ENCODE measurements around the gene NR1D1. TPM values are rescaled to one million over a fixed set of nuclear protein-coding genes. Genes with fewer than 3 reads are reported as not detected.

The NR1D1 gene
- polyA plus RNA-seq, 1 donor (not counting 4 experiments of a cell fraction or from before 2014, with no cell fraction given) = 1.0 TPM

DNA sequence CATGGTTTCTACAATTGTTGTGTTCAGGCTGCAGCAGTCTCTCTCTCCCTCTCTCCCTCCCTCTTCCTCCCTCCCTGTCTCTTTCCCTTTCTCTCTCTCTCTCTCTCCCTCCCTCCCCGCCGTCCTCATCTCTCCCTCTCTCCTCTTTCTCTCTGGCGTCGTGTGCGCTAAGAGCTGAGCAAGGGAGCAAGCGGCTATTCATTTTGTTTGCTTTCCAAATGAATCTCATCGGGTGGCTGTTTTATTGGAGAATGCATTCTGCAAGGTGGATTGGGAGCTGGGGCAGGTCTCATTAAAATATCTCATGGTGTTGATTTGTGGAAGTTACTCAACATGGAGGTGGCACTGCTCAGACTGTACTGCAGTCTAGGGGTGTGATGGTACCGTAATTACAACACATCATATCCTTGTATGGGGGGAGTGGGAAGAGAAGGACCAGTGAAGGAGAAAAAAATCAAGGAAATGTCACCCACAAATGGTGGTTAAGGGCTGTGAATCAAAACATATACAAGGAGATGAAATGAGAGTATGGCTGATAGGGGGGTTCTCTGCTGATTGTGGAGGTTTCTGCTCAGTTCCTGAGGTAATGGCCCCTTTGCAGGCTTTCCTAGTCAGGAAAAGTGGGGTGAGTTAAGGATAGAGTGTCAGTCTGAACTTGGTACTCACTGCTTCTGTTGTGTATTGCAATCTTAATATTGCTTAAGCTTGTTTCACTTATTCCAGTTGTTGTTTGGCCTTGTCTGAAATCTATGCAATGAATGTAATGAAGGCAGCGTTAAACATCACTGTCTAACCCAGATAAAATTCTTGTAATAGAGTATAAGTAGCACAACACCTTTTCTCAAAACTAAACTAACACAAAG is 24.1 kb upstream of the NR1D1 start:
- Histone ChIP-seq H3K4me1 (ENCODE audit: control insufficient read depth, extremely low read depth, insufficient read depth, low read length) (peaks cover 19% of the 10 kb centered on the region), H3K9me1 (ENCODE audit: control insufficient read depth, extremely low read depth, insufficient read depth, low read length) (no peaks in the 10 kb centered on the region), H3K27me3 (ENCODE audit: control insufficient read depth, extremely low read depth, insufficient read depth, low read length) (no peaks in the 10 kb centered on the region), H3K79me2 (ENCODE audit: control insufficient read depth, insufficient read depth, low read length) (peaks cover 68% of the 10 kb centered on the region), H3K27ac (ENCODE audit: control insufficient read depth, insufficient read depth, low read length) (peak overlapping the region; percentile 73), H3K9ac (ENCODE audit: control insufficient read depth, extremely low read depth, insufficient read depth, low read length) (peak overlapping the region; percentile 75), H2AFZ (ENCODE audit: control insufficient read depth, low read length) (no peak overlapping the region), H3K4me3 (ENCODE audit: control insufficient read depth in 2 of 3, extremely low read depth in 1 of 3, insufficient read depth in 2 of 3, low read depth in 1 of 3, low read length in 3 of 3) (peak overlapping the region; percentile 70 to 99 (median 97)), H3K9me3 (ENCODE audit: control insufficient read depth, low read depth, low read length) (no peaks in the 10 kb centered on the region), H3K36me3 (ENCODE audit: control insufficient read depth in 2 of 2, extremely low read depth in 1 of 2, insufficient read depth in 2 of 2, low read length in 2 of 2) (peaks cover 10 to 27% of the 10 kb centered on the region in 2 experiments), H4K20me1 (ENCODE audit: control insufficient read depth, extremely low read depth, insufficient read depth, low read length) (peaks cover 9% of the 10 kb centered on the region), H3K4me2 (ENCODE audit: control insufficient read depth, extremely low read depth, insufficient read depth, low read depth, low read length) (peak overlapping the region; percentile 99)
- dilution Hi-C loops (cut with MboI; ENCODE audit: extremely low pct_ligation_motif_present, low sequenced_read_pairs) = no loop called here
- TF ChIP-seq, protein P1, sequence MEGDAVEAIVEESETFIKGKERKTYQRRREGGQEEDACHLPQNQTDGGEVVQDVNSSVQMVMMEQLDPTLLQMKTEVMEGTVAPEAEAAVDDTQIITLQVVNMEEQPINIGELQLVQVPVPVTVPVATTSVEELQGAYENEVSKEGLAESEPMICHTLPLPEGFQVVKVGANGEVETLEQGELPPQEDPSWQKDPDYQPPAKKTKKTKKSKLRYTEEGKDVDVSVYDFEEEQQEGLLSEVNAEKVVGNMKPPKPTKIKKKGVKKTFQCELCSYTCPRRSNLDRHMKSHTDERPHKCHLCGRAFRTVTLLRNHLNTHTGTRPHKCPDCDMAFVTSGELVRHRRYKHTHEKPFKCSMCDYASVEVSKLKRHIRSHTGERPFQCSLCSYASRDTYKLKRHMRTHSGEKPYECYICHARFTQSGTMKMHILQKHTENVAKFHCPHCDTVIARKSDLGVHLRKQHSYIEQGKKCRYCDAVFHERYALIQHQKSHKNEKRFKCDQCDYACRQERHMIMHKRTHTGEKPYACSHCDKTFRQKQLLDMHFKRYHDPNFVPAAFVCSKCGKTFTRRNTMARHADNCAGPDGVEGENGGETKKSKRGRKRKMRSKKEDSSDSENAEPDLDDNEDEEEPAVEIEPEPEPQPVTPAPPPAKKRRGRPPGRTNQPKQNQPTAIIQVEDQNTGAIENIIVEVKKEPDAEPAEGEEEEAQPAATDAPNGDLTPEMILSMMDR (optimal IDR thresholded peaks at IDR 0.05 in 1 of 3, IDR thresholded peaks at IDR 0.05 in 1 of 3, conservative IDR thresholded peaks at IDR 0.05 in 1 of 3; ENCODE audit: extremely low read depth in 1 of 3, insufficient read depth in 2 of 3, low read length in 3 of 3) = no peak
- no peak for TF ChIP-seq EZH2 (IDR thresholded peaks at IDR 0.05; ENCODE audit: low read length)
- DNase-seq (ENCODE audit: low read depth, low spot score) (no peak), FAIRE-seq (no peak)

DNA sequence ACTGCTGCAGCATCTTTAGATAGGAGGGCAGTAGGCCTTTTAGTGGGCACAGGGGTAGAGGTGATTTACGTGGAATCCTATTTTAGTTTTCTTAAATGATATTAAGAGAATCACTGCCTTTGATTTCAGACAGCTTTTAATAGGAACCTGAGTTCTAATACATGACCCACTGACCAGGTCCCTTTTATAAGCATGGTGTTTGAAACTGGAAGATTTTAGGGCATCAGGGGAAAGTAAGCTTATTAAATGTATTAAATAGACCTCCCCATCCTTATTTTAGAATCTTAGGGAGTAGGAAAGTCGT is 23.4 kb upstream of the NR1D1 start:
- DNase-seq (ENCODE audit: low read depth, low spot score) (no peak), FAIRE-seq (no peak)
- no peak for TF ChIP-seq EZH2 (IDR thresholded peaks at IDR 0.05; ENCODE audit: low read length)
- TF ChIP-seq, protein P1 (optimal IDR thresholded peaks at IDR 0.05 in 1 of 3, IDR thresholded peaks at IDR 0.05 in 1 of 3, conservative IDR thresholded peaks at IDR 0.05 in 1 of 3; ENCODE audit: extremely low read depth in 1 of 3, insufficient read depth in 2 of 3, low read length in 3 of 3) = no peak
- Histone ChIP-seq H3K27ac (ENCODE audit: control insufficient read depth, insufficient read depth, low read length) (peak overlapping the region; percentile 73), H3K4me3 (ENCODE audit: control insufficient read depth in 2 of 3, extremely low read depth in 1 of 3, insufficient read depth in 2 of 3, low read depth in 1 of 3, low read length in 3 of 3) (peak overlapping the region; percentile 70 to 99 (median 97)), H3K36me3 (ENCODE audit: control insufficient read depth in 2 of 2, extremely low read depth in 1 of 2, insufficient read depth in 2 of 2, low read length in 2 of 2) (peaks cover 7 to 21% of the 10 kb centered on the region in 2 experiments), H2AFZ (ENCODE audit: control insufficient read depth, low read length) (no peak overlapping the region), H3K4me1 (ENCODE audit: control insufficient read depth, extremely low read depth, insufficient read depth, low read length) (peaks cover 19% of the 10 kb centered on the region), H3K27me3 (ENCODE audit: control insufficient read depth, extremely low read depth, insufficient read depth, low read length) (no peaks in the 10 kb centered on the region), H3K9me3 (ENCODE audit: control insufficient read depth, low read depth, low read length) (no peaks in the 10 kb centered on the region), H4K20me1 (ENCODE audit: control insufficient read depth, extremely low read depth, insufficient read depth, low read length) (peaks cover 9% of the 10 kb centered on the region), H3K9me1 (ENCODE audit: control insufficient read depth, extremely low read depth, insufficient read depth, low read length) (no peaks in the 10 kb centered on the region), H3K9ac (ENCODE audit: control insufficient read depth, extremely low read depth, insufficient read depth, low read length) (peak overlapping the region; percentile 75), H3K4me2 (ENCODE audit: control insufficient read depth, extremely low read depth, insufficient read depth, low read depth, low read length) (peak overlapping the region; percentile 99), H3K79me2 (ENCODE audit: control insufficient read depth, insufficient read depth, low read length) (peaks cover 65% of the 10 kb centered on the region)
- dilution Hi-C loops (cut with MboI; ENCODE audit: extremely low pct_ligation_motif_present, low sequenced_read_pairs) = no loop called here
